Testis (tissue), 3 donors: ENCODE measurements around the gene CCDC18. TPM values are rescaled to one million over a fixed set of nuclear protein-coding genes. Genes with fewer than 3 reads are reported as not detected.
"Not testable (repeated sequence)": the region's sequence is repeated elsewhere in the genome, so short reads cannot be mapped to it uniquely, and the experiment has no call there.

ENCODE experiments used
- DNase-seq: peaks from one replicate; pipeline ENCODE4 v3.0.0-alpha.2; 2019
- H3K27ac ChIP-seq, 2 donors: fragments of 200-600 bp; sonication (generic); one replicate each; pipeline ENCODE4 v1.5.1; 2019
- H3K27me3 ChIP-seq: fragments of 200-600 bp; sonication (generic); one replicate; pipeline ENCODE4 v1.5.1; 2019
- H3K36me3 ChIP-seq: fragments of 200-600 bp; sonication (generic); one replicate; pipeline ENCODE4 v1.5.1; 2017; ENCODE audit warnings: low read depth; ENCODE audit errors: missing control alignments
- H3K4me1 ChIP-seq: fragments of 200-600 bp; sonication (generic); one replicate; pipeline ENCODE4 v1.5.1; 2019
- H3K4me3 ChIP-seq, 2 donors: fragments of 200-600 bp; sonication (generic); one replicate each; pipeline ENCODE4 v1.5.1; 2017 to 2019
- H3K9me3 ChIP-seq: fragments of 200-600 bp; sonication (generic); one replicate; pipeline ENCODE4 v1.5.1; 2017
- POLR2A ChIP-seq: fragments of 450-650 bp; IDR thresholded peaks from one replicate; pipeline ENCODE4 v1.6.1; 2017; ENCODE audit warnings: antibody characterized with exemption, mild to moderate bottlenecking, moderate library complexity
- WGBS, 2 donors: methylation state at CpG; one replicate each; pipeline ENCODE4 v1.1.5; 2018; 5-methylcytosine and 5-hydroxymethylcytosine counted together
- intact Hi-C: fragments of 100-400 bp; cut with DNase I; formaldehyde crosslinking; loops from one replicate; pipeline ENCODE4 v1.15.1; 2023; ENCODE audit warnings: low total_unique reads
- polyA plus RNA-seq: library from polyadenylated mRNA; stranded (reverse); fragments of 350-450 nt; fragmentation: Illumina TruSeq; extraction: RNeasy Lipid Tissue Mini Kit (QIAGEN cat#74804); gene quantifications from one replicate; pipeline ENCODE4 v1.2.3, GENCODE V29; 2014; ENCODE audit warnings: low read depth, low replicate concordance; ENCODE audit not compliant: insufficient read depth
- total RNA-seq, 2 donors: library from RNA; depleted of rRNA; stranded (reverse); fragments of >200 nt; gene quantifications; one replicate each; pipeline ENCODE4 v1.2.3, GENCODE V29; 2016
- TF ChIP-seq, protein P1 (sequence below), 3 experiments: fragments of 450-650 bp in 2 of 3; fragments of 200-600 bp in 1 of 3; sonication (generic) in 1 of 3; IDR thresholded peaks; one replicate each; pipeline ENCODE4 v1.5.1; 2016 to 2019; ENCODE audit warnings: antibody characterized with exemption in 3 of 3, mild to moderate bottlenecking in 2 of 3, moderate library complexity in 1 of 3

Gene CCDC18
- total and polyA plus RNA-seq, 3 donors from 2014 or later: 3.9 to 38.3 (median 19.4) TPM

DNA sequence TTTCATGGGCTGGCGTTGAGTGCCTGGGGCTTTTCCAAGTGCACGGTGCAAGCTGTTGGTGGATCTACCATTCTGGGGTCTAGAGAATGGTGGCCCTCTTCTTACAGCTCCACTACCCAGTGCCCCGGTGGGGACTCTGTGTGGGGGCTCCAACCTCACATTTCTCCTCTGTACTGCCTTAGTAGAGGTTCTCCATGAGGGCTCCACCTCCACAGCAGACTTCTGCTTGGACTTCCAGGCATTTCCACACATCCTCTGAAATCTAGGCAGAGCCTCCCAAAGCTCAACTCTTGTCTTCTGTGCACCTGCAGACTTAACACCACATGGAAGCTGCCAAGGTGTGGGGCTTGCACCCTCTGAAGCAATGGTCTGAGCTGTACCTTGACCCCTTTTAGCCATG lies 82.1 kb downstream of the CCDC18 start:
- Histone ChIP-seq H3K27me3 (no peaks in the 10 kb centered on the region), H3K4me1 (no peaks in the 10 kb centered on the region), H3K4me3 (no peak overlapping the region), H3K36me3 (no peaks in the 10 kb centered on the region), H3K27ac (no peak overlapping the region), H3K9me3 (no peaks in the 10 kb centered on the region)
- DNase-seq: no peak
- no peak for TF ChIP-seq POLR2A
- TF ChIP-seq, protein P1, sequence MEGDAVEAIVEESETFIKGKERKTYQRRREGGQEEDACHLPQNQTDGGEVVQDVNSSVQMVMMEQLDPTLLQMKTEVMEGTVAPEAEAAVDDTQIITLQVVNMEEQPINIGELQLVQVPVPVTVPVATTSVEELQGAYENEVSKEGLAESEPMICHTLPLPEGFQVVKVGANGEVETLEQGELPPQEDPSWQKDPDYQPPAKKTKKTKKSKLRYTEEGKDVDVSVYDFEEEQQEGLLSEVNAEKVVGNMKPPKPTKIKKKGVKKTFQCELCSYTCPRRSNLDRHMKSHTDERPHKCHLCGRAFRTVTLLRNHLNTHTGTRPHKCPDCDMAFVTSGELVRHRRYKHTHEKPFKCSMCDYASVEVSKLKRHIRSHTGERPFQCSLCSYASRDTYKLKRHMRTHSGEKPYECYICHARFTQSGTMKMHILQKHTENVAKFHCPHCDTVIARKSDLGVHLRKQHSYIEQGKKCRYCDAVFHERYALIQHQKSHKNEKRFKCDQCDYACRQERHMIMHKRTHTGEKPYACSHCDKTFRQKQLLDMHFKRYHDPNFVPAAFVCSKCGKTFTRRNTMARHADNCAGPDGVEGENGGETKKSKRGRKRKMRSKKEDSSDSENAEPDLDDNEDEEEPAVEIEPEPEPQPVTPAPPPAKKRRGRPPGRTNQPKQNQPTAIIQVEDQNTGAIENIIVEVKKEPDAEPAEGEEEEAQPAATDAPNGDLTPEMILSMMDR (IDR thresholded peaks at IDR 0.05): no peak
- intact Hi-C loops: no loop called here
- 95% methylated on average over 3 of the region's 3 CpGs for WGBS, 2 donors

GRCh38 chr1:93268888-93269287 lies 88.4 kb downstream of the CCDC18 start:
- H3K9me3 ChIP-seq, DNase-seq, H3K4me3 ChIP-seq, H3K27ac ChIP-seq, intact Hi-C loops, H3K36me3 ChIP-seq, H3K27me3 ChIP-seq, H3K4me1 ChIP-seq: not testable (repeated sequence)
- 98 to 100% methylated on average over 3 of the region's 3 CpGs for WGBS, 2 donors

GRCh38 chr1:93275262-93275633 lies 94.7 kb downstream of the CCDC18 start:
- H3K36me3 ChIP-seq, intact Hi-C loops, H3K4me1 ChIP-seq, H3K27me3 ChIP-seq, H3K9me3 ChIP-seq, H3K27ac ChIP-seq, H3K4me3 ChIP-seq, DNase-seq: not testable (repeated sequence)
- 93 to 96% methylated on average over 3 of the region's 3 CpGs for WGBS, 2 donors

GRCh38 chr1:93275634-93276295 lies 95.2 kb downstream of the CCDC18 start:
- TF ChIP-seq POLR2A: no peak
- TF ChIP-seq, protein P1 (IDR thresholded peaks at IDR 0.05): no peak

GRCh38 chr1:93277530-93277929 lies 97.0 kb downstream of the CCDC18 start:
- H3K4me1 ChIP-seq, H3K36me3 ChIP-seq, intact Hi-C loops, H3K27ac ChIP-seq, H3K27me3 ChIP-seq, H3K9me3 ChIP-seq, H3K4me3 ChIP-seq, DNase-seq: not testable (repeated sequence)
- WGBS, 2 donors: 47 to 63% methylated on average over 3 of the region's 3 CpGs

More at GRCh38 chr1:93275634-93276295, 95.2 kb downstream of the CCDC18 start:
- no peak for DNase-seq
- 84 to 91% methylated on average over 5 of the region's 5 CpGs for WGBS, 2 donors
- H3K4me3 ChIP-seq: no peak overlapping the region
- H3K36me3 ChIP-seq: no peaks in the 10 kb centered on the region
- H3K27me3 ChIP-seq: no peaks in the 10 kb centered on the region
- H3K4me1 ChIP-seq: no peaks in the 10 kb centered on the region
- H3K27ac ChIP-seq: no peak overlapping the region
- intact Hi-C loops: no loop called here
- H3K9me3 ChIP-seq: no peaks in the 10 kb centered on the region

DNA sequence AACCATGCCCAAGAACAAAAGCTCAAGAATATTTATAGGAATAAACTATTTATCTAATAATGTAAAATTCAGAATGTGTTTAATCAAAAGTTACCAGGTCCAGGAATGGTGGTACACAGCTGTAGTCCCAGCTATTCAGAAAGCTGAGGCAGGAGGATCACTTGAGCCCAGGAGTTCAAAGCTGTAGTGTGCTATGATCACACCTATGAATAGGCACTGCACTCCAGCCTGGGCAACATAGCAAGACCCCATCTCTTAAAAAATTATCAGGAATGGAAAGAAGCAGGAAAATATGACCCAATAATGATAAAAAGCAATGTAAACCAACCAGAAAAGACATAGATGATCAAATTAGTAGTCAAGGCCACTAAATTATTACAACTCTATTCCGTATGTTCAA lies 103.0 kb downstream of the CCDC18 start:
- no peaks in the 10 kb centered on the region for H3K36me3 ChIP-seq
- no peaks in the 10 kb centered on the region for H3K4me1 ChIP-seq
- H3K4me3 ChIP-seq: no peak overlapping the region
- no peak for DNase-seq
- TF ChIP-seq, protein P1 (IDR thresholded peaks at IDR 0.05): no peak
- TF ChIP-seq POLR2A: no peak
- 82 to 98% methylated on average over 1 of the region's 1 CpG for WGBS, 2 donors
- no peaks in the 10 kb centered on the region for H3K27me3 ChIP-seq
- no peaks in the 10 kb centered on the region for H3K9me3 ChIP-seq
- H3K27ac ChIP-seq: no peak overlapping the region
- intact Hi-C loops: no loop called here
